HG03139 (cell line): ENCODE results near the gene PHF11.
"Not testable (repeated sequence)": the region's sequence is repeated elsewhere in the genome, so short reads cannot be mapped to it uniquely, and the experiment has no call there.

Experiments
- ATAC-seq: cut with Tn5 transposase; IDR thresholded peaks from one replicate; pipeline ENCODE4 v1.9.1; 2021; ENCODE audit not compliant: unreplicated experiment

PHF11 gene

DNA sequence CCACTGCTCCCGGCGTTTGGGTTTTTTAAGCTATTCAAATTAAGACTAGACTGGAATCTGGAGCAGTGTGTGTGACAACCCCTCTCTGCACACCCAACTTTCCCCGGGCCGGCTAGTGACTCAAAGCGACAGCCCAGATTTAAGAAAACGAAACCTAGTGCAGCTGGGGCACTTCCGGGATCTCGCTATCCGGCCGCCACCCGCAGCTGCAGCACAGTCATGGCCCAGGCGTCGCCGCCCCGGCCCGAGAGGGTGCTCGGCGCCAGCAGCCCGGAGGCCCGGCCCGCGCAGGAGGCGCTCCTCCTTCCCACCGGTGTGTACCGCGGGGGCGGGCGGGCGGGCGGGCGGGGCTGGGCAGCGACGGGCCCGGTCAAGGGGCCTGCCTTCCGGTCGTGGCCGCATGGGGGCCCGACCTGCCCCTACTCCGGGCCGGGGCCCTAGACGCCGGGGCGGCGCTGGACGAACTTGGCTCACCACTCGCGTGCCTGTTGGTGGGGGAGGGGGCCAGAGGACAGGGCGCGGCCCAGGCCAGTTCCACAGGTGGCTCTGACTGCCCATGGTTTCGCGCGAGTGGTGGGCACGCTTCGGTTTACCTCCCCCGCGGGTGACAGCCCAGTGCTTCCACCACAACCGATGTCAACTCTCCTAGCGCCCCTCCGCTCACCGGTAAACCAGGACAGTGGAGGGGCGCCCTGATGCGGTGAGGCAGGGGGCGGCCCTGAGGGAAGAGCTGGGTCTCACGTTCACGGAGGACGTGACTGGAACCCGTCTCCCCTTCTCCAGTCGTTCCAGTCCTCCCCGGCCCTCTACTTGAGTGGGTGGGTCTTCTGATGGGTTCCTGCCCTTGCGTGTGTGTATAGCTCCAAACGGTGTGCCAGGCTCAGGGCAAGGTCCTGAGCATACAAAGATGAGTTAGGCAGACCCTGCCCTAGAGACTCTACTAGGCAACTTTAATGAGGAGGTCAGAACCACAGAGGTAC, at the start of gene PHF11:
Gene PHF11 (plus strand): TSS at position 171 of the 980 bp plus-strand sequence. CDS start 49 bp downstream, at position 220.
- peak; percentile 83 for ATAC-seq

- no peak for ATAC-seq
Observed at GRCh38 chr13:49446473-49446872, 49.3 kb upstream of the PHF11 start.

GRCh38 chr13:49448753-49449152, 47.0 kb upstream of the PHF11 start:
- no peak for ATAC-seq

DNA sequence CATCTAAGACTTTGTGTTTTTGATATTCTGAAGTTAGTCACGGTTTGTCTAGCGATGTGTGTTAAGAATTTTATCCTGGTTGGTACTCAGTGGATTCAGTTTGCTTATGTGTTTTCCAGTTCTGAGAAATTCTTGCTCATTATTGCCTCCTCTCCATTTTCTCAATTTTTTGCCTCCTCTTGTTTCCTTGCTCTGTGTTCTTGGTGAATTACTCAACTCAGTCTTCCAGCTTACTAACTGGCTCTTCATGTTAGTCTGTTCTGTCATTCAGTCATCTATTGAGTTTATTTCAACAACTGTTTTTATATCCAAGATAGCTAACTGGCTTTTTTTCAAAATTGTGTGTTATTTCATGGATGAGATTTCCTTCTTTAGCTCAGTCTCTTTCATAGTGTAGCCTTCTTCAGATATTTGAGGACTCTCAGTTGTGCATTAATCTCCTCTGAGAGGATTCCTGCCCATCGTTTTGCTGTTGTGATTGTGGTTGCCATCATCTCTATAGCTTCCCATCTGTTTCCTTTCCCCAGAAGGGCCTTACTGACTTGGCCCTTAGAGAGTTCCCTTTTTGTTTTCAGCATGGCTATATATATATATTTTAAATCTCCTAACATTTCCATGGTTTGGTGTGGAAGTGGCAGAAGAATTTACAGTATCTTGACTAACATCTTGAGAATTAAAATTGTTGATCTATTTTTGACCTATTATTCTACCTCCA, 45.5 kb upstream of the PHF11 start:
- ATAC-seq: no peak

DNA sequence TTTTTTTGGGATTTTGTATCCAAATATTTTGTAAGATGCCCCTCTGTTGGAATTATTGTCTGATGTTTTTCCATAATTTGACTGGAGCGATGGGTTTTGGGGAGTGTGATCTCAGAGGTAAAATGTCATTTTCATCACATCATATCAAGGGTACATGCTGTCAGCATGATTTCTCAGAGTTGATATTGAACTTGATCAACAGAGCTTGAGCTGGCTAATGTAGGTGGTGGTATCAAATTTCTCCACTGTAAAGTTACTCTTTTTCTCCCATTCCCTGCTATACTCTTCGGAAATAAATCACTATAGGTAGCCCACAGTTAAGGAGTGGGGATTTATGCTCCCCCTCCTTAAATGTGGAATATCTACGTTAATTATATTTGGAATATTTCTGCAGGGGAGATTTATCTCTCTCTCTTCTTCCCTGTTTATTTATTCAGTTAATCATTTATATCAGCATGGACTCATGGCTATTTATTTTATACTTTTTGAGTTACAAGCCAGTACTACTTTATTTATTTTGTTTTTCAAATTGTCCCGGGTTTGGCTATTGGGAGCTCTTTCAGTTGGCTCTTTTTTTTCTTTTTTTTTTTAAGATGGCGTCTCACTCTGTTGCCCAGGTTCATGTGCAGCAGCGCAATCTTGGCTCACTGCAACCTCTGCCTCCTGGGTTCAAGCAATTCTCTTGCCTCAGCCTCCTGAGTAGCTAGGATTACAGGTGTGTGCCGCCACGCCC, 42.9 kb upstream of the PHF11 start:
- no peak for ATAC-seq

DNA sequence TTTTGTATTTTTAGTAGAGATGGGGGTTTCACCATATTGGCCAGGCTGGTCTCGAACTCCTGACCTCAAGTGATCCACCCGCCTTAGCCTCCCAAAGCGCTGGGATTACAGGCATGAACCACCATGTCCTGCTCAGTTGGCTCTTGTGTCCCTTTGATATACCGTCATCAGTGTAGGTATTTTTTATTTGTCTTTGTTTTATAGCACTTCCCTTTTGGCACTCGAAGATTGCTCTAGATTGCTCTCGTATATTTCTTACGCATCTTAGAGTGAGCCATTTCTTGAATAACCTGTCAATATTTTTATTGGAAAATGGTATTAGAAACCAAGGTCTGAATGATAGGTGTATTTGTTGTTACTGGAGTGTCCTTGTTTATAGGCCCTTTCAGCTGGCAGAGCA, 42.3 kb upstream of the PHF11 start:
- ATAC-seq: no peak

- peak; percentile 89 for ATAC-seq
Observed at GRCh38 chr13:49454388-49455006, 41.3 kb upstream of the PHF11 start.

DNA sequence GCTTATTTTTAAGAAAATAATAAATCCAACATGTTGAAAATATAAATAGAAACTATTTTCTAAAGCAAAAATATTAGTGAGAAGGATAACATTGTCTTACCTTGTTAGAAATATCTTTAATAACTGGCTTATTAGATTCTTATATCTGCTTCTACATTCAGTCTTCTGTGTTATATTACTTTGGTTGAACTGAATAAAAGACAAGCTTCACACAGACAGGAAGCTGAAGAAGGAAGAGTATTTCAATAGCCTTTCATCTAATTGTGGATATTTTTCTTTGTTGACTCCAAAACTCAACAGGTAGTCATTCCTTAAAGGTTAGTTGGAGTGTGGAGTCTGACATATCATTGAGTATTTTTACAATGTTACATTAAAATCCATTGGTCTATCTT, 40.8 kb upstream of the PHF11 start:
- ATAC-seq: no peak

- ATAC-seq: no peak
Observed at GRCh38 chr13:49456156-49456555, 39.6 kb upstream of the PHF11 start.

DNA sequence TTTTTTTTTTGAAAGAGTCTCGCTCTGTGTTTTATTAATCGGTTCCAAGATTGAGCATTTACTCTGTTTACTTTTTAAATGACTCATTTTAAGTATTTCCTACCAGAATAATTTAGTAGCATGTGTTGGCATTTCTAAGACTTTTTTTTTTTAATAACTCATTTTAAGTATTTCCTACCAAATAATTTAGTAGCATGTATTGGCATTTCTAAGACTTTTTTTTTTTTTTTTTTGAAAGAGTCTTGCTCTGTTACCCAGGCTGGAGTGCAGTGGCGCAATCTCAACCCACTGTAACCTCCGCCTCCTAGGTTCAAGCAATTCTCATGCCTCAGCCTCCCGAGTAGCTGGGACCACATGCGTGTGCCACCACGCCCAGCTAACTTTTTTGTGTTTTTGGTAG, 38.5 kb upstream of the PHF11 start:
- no peak for ATAC-seq

GRCh38 chr13:49459580-49459979, 36.2 kb upstream of the PHF11 start:
- no peak for ATAC-seq

- ATAC-seq: no peak
Observed at GRCh38 chr13:49464085-49464484, 31.7 kb upstream of the PHF11 start.

DNA sequence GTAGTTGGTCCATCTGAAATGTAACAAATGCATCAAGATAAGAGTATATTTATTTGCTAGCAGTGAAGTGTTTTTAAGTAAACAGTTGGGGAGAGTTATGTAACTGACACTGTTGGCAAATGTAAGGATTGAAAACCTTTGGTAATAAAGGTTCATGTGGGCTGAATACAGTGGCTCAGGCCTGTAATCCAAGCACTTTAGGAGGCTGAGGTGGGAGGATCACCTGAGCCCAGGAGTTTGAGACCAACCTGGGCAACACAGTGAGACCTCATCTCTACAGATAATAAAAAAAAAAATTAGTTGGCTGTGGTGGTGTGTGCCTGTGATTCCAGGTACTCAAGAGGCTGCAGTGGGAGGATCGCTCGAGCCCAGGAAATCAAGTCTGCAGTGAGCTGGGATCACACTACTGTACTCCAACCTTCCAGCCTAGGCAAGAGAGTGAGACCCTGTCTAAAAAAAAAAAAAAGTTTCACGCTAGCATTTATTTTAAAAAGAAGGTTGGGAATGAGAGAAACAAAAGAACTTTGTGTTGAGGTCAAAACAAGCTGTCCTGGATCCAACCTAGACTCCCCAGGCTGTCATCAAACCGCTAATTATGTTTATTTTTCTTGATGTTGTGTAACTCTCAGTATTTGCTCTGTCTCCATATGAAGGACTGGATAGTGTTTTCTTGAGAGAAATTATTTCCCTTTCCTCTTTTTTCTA, 31.0 kb upstream of the PHF11 start:
- no peak for ATAC-seq

GRCh38 chr13:49466292-49466838, 29.4 kb upstream of the PHF11 start:
- no peak for ATAC-seq

DNA sequence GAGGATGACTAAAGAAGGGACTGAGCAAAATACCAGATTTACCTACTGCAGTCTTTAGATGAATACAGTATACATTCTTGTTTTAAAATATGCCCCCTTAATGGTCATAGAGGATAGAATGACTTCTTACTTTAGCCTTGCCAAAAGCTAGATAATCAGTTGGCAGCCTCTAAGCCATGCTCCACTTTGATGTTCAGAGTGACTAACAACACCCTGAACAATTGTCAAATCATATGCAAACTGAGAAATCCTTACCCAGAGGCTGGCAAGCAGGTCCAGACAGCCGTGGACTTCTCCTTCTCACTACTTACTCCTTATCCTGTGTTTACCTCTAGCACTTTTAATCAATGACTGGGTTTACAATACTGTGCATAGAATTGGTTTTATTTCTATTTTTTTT, 23.6 kb upstream of the PHF11 start:
- no peak for ATAC-seq

DNA sequence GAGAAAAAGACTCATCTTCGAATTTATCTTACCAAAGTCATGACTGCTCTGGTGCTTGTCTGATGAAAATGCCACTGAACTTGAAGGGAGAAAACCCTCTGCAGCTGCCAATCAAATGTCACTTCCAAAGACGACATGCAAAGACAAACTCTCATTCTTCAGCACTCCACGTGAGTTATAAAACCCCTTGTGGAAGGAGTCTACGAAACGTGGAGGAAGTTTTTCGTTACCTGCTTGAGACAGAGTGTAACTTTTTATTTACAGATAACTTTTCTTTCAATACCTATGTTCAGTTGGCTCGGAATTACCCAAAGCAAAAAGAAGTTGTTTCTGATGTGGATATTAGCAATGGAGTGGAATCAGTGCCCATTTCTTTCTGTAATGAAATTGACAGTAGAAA, 19.2 kb upstream of the PHF11 start:
- ATAC-seq: no peak

DNA sequence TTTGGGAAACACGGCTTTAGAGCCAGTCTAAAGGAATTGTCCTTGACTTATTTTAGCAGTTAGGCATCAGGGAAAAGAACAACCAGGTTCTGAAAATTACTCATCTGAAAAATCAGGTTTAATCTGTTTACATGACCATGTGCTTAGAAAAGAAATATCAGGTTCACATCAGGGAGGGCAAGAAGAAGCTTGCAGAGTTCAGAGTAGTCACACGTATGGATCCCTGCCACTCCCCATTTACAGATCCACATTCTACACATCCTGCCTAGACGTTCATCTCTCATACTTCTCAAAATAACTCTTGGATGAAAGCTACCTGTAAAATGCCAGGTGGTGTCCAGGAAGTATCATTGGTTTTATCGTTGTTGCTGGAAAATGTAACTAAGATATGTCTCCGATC, 14.0 kb upstream of the PHF11 start:
- no peak for ATAC-seq

DNA sequence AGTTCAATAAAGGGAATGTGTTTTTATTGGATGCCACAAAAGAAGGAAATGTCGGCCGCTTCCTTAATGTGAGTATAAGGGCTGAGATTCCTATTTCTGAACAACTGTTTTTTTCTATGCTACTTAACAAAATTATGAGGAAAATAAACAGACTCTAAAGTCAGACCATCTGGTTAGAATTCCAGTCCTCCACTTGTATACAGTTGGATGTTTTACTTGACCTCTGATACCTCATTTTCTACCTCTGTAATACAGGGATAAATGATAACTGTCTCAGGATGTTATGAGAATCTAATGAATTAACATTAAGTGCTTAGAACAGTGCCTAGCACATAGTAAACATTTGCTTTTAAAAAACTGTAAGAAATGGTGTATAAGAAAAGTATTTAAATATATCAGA, 7.2 kb upstream of the PHF11 start:
- no peak for ATAC-seq

GRCh38 chr13:49494645-49495044, 1.1 kb upstream of the PHF11 start:
- no peak for ATAC-seq

- ATAC-seq: not testable (repeated sequence)
Observed at GRCh38 chr13:49496837-49497236, 1.1 kb downstream of the PHF11 start.
